Measurements from ENCODE around the gene CPNE7.

GRCh38 chr16:89529097-89529496, 46.5 kb upstream of the CPNE7 start:
- no peak for TF ChIP-seq POLR2AphosphoS5 (IDR thresholded peaks at IDR 0.05)
- TF ChIP-seq, protein P1, sequence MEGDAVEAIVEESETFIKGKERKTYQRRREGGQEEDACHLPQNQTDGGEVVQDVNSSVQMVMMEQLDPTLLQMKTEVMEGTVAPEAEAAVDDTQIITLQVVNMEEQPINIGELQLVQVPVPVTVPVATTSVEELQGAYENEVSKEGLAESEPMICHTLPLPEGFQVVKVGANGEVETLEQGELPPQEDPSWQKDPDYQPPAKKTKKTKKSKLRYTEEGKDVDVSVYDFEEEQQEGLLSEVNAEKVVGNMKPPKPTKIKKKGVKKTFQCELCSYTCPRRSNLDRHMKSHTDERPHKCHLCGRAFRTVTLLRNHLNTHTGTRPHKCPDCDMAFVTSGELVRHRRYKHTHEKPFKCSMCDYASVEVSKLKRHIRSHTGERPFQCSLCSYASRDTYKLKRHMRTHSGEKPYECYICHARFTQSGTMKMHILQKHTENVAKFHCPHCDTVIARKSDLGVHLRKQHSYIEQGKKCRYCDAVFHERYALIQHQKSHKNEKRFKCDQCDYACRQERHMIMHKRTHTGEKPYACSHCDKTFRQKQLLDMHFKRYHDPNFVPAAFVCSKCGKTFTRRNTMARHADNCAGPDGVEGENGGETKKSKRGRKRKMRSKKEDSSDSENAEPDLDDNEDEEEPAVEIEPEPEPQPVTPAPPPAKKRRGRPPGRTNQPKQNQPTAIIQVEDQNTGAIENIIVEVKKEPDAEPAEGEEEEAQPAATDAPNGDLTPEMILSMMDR (IDR thresholded peaks at IDR 0.05) = no peak
